ENCODE results near the gene GALNT6. TPM values are rescaled to one million over a fixed set of nuclear protein-coding genes. Genes with fewer than 3 reads are reported as not detected.

GALNT6 gene
- total and polyA plus RNA-seq, 9 of the 15 experiments (the other 6 are each of a cell fraction or from before 2014, with no cell fraction given): 1.5 to 8.6 (median 5.1) TPM

- 76% methylated on average over 9 of the region's 10 CpGs for WGBS (ENCODE audit: insufficient coverage, low coverage, missing lambda C conversion rate)
- ChIA-PET POLR2A (interaction anchor here (1.7 kb wide), 1 partner anchor 10 kb away, joined by 9 read pairs; no protein-coding TSS in a partner anchor), CTCF (ENCODE audit: low intra/inter-chr PET ratio) (no interaction called here)
- BruUV-seq (replicated peaks): no TSS peak
- H3K9me1 ChIP-seq (ENCODE audit: control insufficient read depth, insufficient read depth, low read length): no peaks in the 10 kb centered on the region
- TF ChIP-seq ZNF830 (CRISPR knock-in tag; IDR thresholded peaks at IDR 0.05) (no peak), MNT (conservative IDR thresholded peaks at IDR 0.05) (no peak)
- DNase-seq (ENCODE audit: extremely low read depth in 1 of 4, low spot score in 3 of 4): no peak
- in situ Hi-C loops (cut with MboI): no loop called here
- peaks cover 37 to 38% of the 10 kb centered on the region in 2 experiments for H3K4me1 ChIP-seq (replicated peaks in 1 of 2; ENCODE audit: control insufficient read depth in 2 of 2, insufficient read depth in 2 of 2, low read length in 2 of 2)
- intact Hi-C loops (cut with micrococcal nuclease): no loop called here
- no peaks in the 10 kb centered on the region for H3K36me3 ChIP-seq (ENCODE audit: control insufficient read depth, insufficient read depth, low read length)
- FAIRE-seq: no peak
- no peak overlapping the region for H2AFZ ChIP-seq (ENCODE audit: low read depth, low read length)
- no peak overlapping the region for H3K4me3 ChIP-seq
- H3K27ac ChIP-seq (ENCODE audit: extremely low read depth, low read depth, low read length): no peak overlapping the region
- no peaks in the 10 kb centered on the region for H3K9me3 ChIP-seq (replicated peaks; ENCODE audit: control insufficient read depth, insufficient read depth, low read depth, low read length)
- H3K4me2 ChIP-seq (ENCODE audit: insufficient read depth, low read length): no peak overlapping the region
- H3K27me3 ChIP-seq (ENCODE audit: control insufficient read depth in 2 of 2, insufficient read depth in 2 of 2, low read length in 2 of 2): no peaks in the 10 kb centered on the region
- no peaks in the 10 kb centered on the region; the same call in 1 of the 2 replicates for H4K20me1 ChIP-seq (replicated peaks; ENCODE audit: control insufficient read depth, insufficient read depth, low read length)
- ATAC-seq: no peak
- H3K79me2 ChIP-seq (ENCODE audit: control insufficient read depth, insufficient read depth, low read length): no peaks in the 10 kb centered on the region
- no peak overlapping the region for H3K9ac ChIP-seq (ENCODE audit: insufficient read depth in 1 of 2, low read depth in 2 of 2, low read length in 2 of 2)
Measured at GRCh38 chr12:51365276-51365675, 25.9 kb downstream of the GALNT6 start.

GRCh38 chr12:51364001-51364400 is 27.2 kb downstream of the GALNT6 start:
- Histone ChIP-seq H3K4me3 (no peak overlapping the region), H3K4me1 (replicated peaks in 1 of 2; ENCODE audit: control insufficient read depth in 2 of 2, insufficient read depth in 2 of 2, low read length in 2 of 2) (peaks cover 31 to 32% of the 10 kb centered on the region in 2 experiments), H2AFZ (ENCODE audit: low read depth, low read length) (no peak overlapping the region), H3K9ac (ENCODE audit: insufficient read depth in 1 of 2, low read depth in 2 of 2, low read length in 2 of 2) (peak overlapping the region in 1 of 2 experiments; percentile 16; a peak in 1 of 4 replicates), H3K27me3 (ENCODE audit: control insufficient read depth in 2 of 2, insufficient read depth in 2 of 2, low read length in 2 of 2) (no peaks in the 10 kb centered on the region), H3K9me1 (ENCODE audit: control insufficient read depth, insufficient read depth, low read length) (no peaks in the 10 kb centered on the region), H3K27ac (ENCODE audit: extremely low read depth, low read depth, low read length) (no peak overlapping the region), H3K4me2 (ENCODE audit: insufficient read depth, low read length) (no peak overlapping the region), H4K20me1 (replicated peaks; ENCODE audit: control insufficient read depth, insufficient read depth, low read length) (no peaks in the 10 kb centered on the region), H3K9me3 (replicated peaks; ENCODE audit: control insufficient read depth, insufficient read depth, low read depth, low read length) (no peaks in the 10 kb centered on the region), H3K36me3 (ENCODE audit: control insufficient read depth, insufficient read depth, low read length) (no peaks in the 10 kb centered on the region), H3K79me2 (ENCODE audit: control insufficient read depth, insufficient read depth, low read length) (no peaks in the 10 kb centered on the region)
- 66% methylated on average over 11 of the region's 11 CpGs for WGBS (ENCODE audit: insufficient coverage, low coverage, missing lambda C conversion rate)
- CTCF ChIA-PET (ENCODE audit: low intra/inter-chr PET ratio): no interaction called here
- intact Hi-C loops (cut with micrococcal nuclease): no loop called here
- DNase-seq (ENCODE audit: extremely low read depth in 1 of 4, low spot score in 3 of 4): no peak
- no peak for TF ChIP-seq SMAD4 (CRISPR knock-in tag; conservative IDR thresholded peaks at IDR 0.05)
- TF ChIP-seq MEF2D (tag; conservative IDR thresholded peaks at IDR 0.05; ENCODE audit: low read depth): no peak
- TF ChIP-seq ZC3H4 (CRISPR knock-in tag; IDR thresholded peaks at IDR 0.05; ENCODE audit: borderline replicate concordance): no peak
- no peak for TF ChIP-seq MLLT1 (IDR thresholded peaks at IDR 0.05)
- no peak for TF ChIP-seq ZNF785 (CRISPR knock-in tag; IDR thresholded peaks at IDR 0.05)
- no peak for TF ChIP-seq RB1 (IDR thresholded peaks at IDR 0.05; ENCODE audit: low read depth)
- no peak for FAIRE-seq
- ATAC-seq: no peak
- in situ Hi-C loops (cut with MboI): no loop called here
- no TSS peak for BruUV-seq (replicated peaks)
- POLR2A ChIA-PET: interaction anchor here (1.7 kb wide), 1 partner anchor 9 kb away, joined by 9 read pairs; no protein-coding TSS in a partner anchor
